Suprapubic skin (tissue), 4 donors: ENCODE results near the gene ARFGAP3. TPM values are rescaled to one million over a fixed set of nuclear protein-coding genes. Genes with fewer than 3 reads are reported as not detected.

Experiments used
- DNase-seq, 2 donors: peaks; one replicate each; pipeline ENCODE4 v3.0.0-alpha.2; 2019; ENCODE audit warnings: low spot score in 2 of 2
- H3K27ac ChIP-seq: fragments of 200-600 bp; sonication (generic); one replicate; pipeline ENCODE4 v1.5.1; 2019
- H3K27me3 ChIP-seq: fragments of 200-600 bp; sonication (generic); one replicate; pipeline ENCODE4 v1.5.1; 2019
- H3K36me3 ChIP-seq: fragments of 200-600 bp; sonication (generic); one replicate; pipeline ENCODE4 v1.5.1; 2019
- H3K4me1 ChIP-seq: fragments of 200-600 bp; sonication (generic); one replicate; pipeline ENCODE4 v1.5.1; 2019
- H3K4me3 ChIP-seq: fragments of 200-600 bp; sonication (generic); one replicate; pipeline ENCODE4 v1.5.1; 2019; ENCODE audit warnings: mild to moderate bottlenecking
- H3K9me3 ChIP-seq: fragments of 200-600 bp; sonication (generic); one replicate; pipeline ENCODE4 v1.5.1; 2019
- EP300 ChIP-seq: sonication (generic); formaldehyde crosslinking; IDR thresholded peaks from one replicate; pipeline ENCODE4 v1.6.1; 2017; ENCODE audit warnings: antibody characterized with exemption
- POLR2A ChIP-seq, 2 donors: fragments of 450-650 bp; IDR thresholded peaks; one replicate each; pipeline ENCODE4 v1.6.1; 2017; ENCODE audit warnings: antibody characterized with exemption in 2 of 2, mild to moderate bottlenecking in 2 of 2, moderate library complexity in 2 of 2
- POLR2AphosphoS5 ChIP-seq, 3 donors: sonication (generic); formaldehyde crosslinking; IDR thresholded peaks; one replicate each; pipeline ENCODE4 v1.6.1; 2017; ENCODE audit warnings: antibody characterized with exemption in 3 of 3
- WGBS: methylation state at CpG from one replicate; pipeline ENCODE4 v1.1.5; 2018; 5-methylcytosine and 5-hydroxymethylcytosine counted together
- total RNA-seq, 4 donors: library from RNA; depleted of rRNA; stranded (reverse); fragments of >200 nt; gene quantifications; one replicate each; pipeline ENCODE4 v1.1.0, GENCODE V29; 2016
- TF ChIP-seq, protein P1 (sequence below), 2 donors: fragments of 200-600 bp in 1 of 2; fragments of 450-650 bp in 1 of 2; sonication (generic) in 1 of 2; IDR thresholded peaks; one replicate each; pipeline ENCODE4 v1.5.1; 2016 to 2019; ENCODE audit warnings: antibody characterized with exemption in 2 of 2, mild to moderate bottlenecking in 1 of 2, moderate library complexity in 1 of 2

The ARFGAP3 gene
- total RNA-seq, 4 donors from 2014 or later: 26.7 to 33.3 (median 31.8) TPM

DNA sequence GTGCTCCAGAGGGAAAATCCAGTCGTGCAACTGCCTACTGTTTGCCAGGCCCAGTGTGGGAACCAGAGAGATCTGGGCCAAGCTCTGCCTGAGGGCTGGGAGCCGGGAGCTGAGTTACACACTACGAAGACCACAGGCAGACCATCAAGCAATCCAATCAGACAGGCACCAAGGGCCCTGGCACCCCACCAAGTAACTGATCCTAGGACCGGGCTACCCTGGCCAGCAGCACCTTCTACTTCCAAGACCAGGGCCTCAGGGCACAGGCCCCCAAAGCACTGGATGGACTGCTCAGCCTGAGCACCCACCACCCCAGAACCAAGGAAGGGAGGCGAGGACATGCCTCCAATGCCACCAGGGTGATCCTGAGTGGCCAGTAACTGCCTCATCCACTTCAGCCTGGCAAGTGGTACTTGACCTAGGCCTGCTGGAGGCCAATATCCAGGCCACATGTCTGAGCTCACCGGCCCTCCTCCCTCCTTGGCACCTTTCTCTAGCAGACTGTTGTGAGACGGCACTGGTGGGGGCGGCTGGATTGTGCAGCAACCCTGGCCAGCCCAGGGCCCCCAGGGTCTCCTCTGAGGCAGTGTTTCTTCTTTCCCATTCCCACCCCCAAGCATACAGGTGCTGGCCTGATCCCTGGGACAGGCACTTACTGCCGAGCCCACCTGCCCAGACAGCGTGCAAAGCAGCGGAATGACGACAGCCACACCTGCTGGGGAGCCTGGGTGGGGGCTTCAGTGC is 20.7 kb upstream of the ARFGAP3 start:
- Histone ChIP-seq H3K36me3 (peaks cover 98% of the 10 kb centered on the region), H3K27ac (no peak overlapping the region), H3K4me1 (no peaks in the 10 kb centered on the region), H3K27me3 (no peaks in the 10 kb centered on the region), H3K9me3 (no peaks in the 10 kb centered on the region), H3K4me3 (no peak overlapping the region)
- WGBS: 90% methylated on average over 6 of the region's 12 CpGs
- no peak for DNase-seq
- TF ChIP-seq, protein P1, sequence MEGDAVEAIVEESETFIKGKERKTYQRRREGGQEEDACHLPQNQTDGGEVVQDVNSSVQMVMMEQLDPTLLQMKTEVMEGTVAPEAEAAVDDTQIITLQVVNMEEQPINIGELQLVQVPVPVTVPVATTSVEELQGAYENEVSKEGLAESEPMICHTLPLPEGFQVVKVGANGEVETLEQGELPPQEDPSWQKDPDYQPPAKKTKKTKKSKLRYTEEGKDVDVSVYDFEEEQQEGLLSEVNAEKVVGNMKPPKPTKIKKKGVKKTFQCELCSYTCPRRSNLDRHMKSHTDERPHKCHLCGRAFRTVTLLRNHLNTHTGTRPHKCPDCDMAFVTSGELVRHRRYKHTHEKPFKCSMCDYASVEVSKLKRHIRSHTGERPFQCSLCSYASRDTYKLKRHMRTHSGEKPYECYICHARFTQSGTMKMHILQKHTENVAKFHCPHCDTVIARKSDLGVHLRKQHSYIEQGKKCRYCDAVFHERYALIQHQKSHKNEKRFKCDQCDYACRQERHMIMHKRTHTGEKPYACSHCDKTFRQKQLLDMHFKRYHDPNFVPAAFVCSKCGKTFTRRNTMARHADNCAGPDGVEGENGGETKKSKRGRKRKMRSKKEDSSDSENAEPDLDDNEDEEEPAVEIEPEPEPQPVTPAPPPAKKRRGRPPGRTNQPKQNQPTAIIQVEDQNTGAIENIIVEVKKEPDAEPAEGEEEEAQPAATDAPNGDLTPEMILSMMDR (IDR thresholded peaks at IDR 0.05): no peak
- TF ChIP-seq POLR2AphosphoS5 (IDR thresholded peaks at IDR 0.05) (no peak), EP300 (no peak), POLR2A (IDR thresholded peaks at IDR 0.05) (no peak)

DNA sequence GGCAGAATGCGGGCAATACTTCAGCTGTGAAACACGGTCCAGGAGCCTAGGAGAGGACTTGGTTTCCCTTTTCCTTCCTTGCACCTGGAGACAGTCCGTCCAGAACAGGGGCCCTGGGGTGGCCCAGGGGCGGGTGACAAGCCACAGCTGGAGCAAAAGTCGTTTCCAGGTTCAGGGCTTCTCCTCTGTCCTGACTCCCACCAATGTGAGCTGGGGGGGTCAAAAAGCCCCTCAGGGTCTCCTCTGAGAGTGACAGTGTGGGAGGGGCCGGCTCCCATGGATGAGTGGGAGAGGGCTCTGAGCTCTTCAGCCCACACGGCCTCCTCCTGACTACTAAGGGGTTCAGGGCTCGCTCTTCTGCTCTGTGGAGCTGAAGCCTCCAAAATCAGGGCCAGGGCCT is 20.1 kb upstream of the ARFGAP3 start:
- DNase-seq: no peak
- H3K4me3 ChIP-seq: no peak overlapping the region
- peaks cover 98% of the 10 kb centered on the region for H3K36me3 ChIP-seq
- H3K9me3 ChIP-seq: no peaks in the 10 kb centered on the region
- no peaks in the 10 kb centered on the region for H3K4me1 ChIP-seq
- WGBS: 88% methylated on average over 4 of the region's 8 CpGs
- no peak for TF ChIP-seq POLR2A (IDR thresholded peaks at IDR 0.05)
- TF ChIP-seq, protein P1 (IDR thresholded peaks at IDR 0.05): no peak
- no peak for TF ChIP-seq EP300
- TF ChIP-seq POLR2AphosphoS5 (IDR thresholded peaks at IDR 0.05): no peak
- no peaks in the 10 kb centered on the region for H3K27me3 ChIP-seq
- no peak overlapping the region for H3K27ac ChIP-seq

DNA sequence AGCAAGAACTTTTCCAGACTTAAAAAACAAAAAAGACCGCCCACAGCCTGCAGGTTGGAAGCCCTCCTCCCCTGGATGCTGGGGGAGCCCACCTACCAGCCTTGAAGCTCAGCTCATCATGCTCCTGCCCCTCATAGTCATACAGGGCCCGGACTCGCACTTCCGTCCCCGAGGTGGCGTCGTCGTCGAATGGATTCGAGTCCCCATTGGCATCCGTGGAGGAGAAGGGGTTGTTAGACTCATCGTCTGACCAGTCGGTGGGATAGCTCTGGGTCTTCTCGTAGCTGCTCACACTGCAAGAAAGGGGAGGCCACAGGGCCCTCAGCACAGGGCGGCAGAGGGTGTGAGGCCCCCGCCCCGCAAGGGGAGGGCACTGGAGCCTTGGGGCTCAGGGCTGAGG is 19.0 kb upstream of the ARFGAP3 start:
- DNase-seq: no peak
- H3K36me3 ChIP-seq: peaks cover 98% of the 10 kb centered on the region
- WGBS: 87% methylated on average over 5 of the region's 17 CpGs
- H3K4me1 ChIP-seq: no peaks in the 10 kb centered on the region
- H3K4me3 ChIP-seq: no peak overlapping the region
- TF ChIP-seq EP300 (no peak), POLR2AphosphoS5 (IDR thresholded peaks at IDR 0.05) (no peak), POLR2A (IDR thresholded peaks at IDR 0.05) (no peak)
- TF ChIP-seq, protein P1 (IDR thresholded peaks at IDR 0.05): no peak
- no peak overlapping the region for H3K27ac ChIP-seq
- no peaks in the 10 kb centered on the region for H3K27me3 ChIP-seq
- H3K9me3 ChIP-seq: no peaks in the 10 kb centered on the region

DNA sequence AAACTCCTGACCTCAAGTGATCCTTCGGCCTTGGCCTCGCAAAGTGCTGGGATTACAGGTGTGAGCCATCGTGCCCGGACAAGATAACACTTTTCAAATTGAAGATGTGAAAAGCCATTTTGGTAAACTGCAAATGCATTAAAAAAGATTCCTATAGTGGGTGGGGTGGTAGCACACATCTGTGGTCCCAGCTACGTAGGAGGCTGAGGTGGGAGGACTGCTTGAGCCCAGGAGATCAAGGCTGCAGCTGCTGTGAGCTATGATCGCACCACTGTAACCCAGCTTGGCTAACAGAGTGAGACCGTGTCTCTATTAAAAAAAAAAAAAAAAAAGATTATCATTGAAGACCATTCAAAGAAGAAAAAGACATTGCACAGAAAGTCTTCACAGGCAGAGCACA is 16.9 kb upstream of the ARFGAP3 start:
- Histone ChIP-seq H3K9me3 (no peaks in the 10 kb centered on the region), H3K4me3 (no peak overlapping the region), H3K27ac (no peak overlapping the region), H3K27me3 (no peaks in the 10 kb centered on the region), H3K4me1 (peaks cover 6% of the 10 kb centered on the region), H3K36me3 (peaks cover 93% of the 10 kb centered on the region)
- TF ChIP-seq, protein P1 (IDR thresholded peaks at IDR 0.05): no peak
- TF ChIP-seq POLR2AphosphoS5 (IDR thresholded peaks at IDR 0.05): no peak
- TF ChIP-seq EP300: no peak
- no peak for TF ChIP-seq POLR2A (IDR thresholded peaks at IDR 0.05)
- 98% methylated on average over 7 of the region's 7 CpGs for WGBS
- no peak for DNase-seq

DNA sequence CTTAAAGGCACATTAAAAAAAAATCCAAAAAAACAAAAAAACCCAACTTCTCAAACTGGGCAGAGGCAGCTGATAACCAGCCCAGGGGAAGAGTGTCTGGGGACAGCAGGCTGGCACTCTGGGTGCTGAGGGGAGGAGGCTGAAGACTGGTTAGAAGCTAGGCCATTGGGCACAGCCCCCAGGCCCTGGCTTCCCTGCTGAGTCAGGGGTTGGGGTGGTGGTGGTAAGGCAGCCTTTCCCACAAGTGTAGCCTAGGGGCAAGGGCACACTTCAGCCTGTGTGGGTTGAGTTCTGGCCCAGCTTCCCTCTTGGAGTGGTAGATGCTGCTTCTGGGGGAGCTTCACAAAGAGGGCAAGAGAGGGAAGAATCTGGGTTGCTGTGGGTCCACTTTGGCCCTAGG is 16.3 kb upstream of the ARFGAP3 start:
- H3K27me3 ChIP-seq: no peaks in the 10 kb centered on the region
- H3K36me3 ChIP-seq: peaks cover 87% of the 10 kb centered on the region
- no peak for TF ChIP-seq POLR2A (IDR thresholded peaks at IDR 0.05)
- no peak for TF ChIP-seq EP300
- no peak for TF ChIP-seq POLR2AphosphoS5 (IDR thresholded peaks at IDR 0.05)
- TF ChIP-seq, protein P1 (IDR thresholded peaks at IDR 0.05): no peak
- no peaks in the 10 kb centered on the region for H3K9me3 ChIP-seq
- H3K4me1 ChIP-seq: peaks cover 13% of the 10 kb centered on the region
- no peak for DNase-seq
- no peak overlapping the region for H3K27ac ChIP-seq
- no peak overlapping the region for H3K4me3 ChIP-seq
